Esophagus squamous epithelium (tissue), 4 donors: Measurements from ENCODE around the gene TERT.

Experiments used
- CTCF ChIP-seq, 6 experiments: fragments of 450-650 bp in 4 of 6; fragments of 200-600 bp in 2 of 6; sonication (generic) in 2 of 6; IDR thresholded peaks; one replicate each; pipeline ENCODE4 v1.5.1; 2016 to 2019; ENCODE audit warnings: antibody characterized with exemption in 6 of 6, mild to moderate bottlenecking in 4 of 6, moderate library complexity in 4 of 6
- POLR2A ChIP-seq, 4 donors: fragments of 450-650 bp; IDR thresholded peaks; one replicate each; pipeline ENCODE4 v1.6.1; 2017; ENCODE audit warnings: antibody characterized with exemption in 4 of 4, mild to moderate bottlenecking in 4 of 4, moderate library complexity in 3 of 4

- no peak for TF ChIP-seq POLR2A (IDR thresholded peaks at IDR 0.05)
- TF ChIP-seq CTCF (IDR thresholded peaks at IDR 0.05): no peak
These were observed 43.7 kb upstream of the TERT start for GRCh38 chr5:1338506-1339070.
